Measurements from ENCODE around the gene CHDH.

GRCh38 chr3:53778153-53778552 is 68.1 kb downstream of the CHDH start:
- TF ChIP-seq EZH2 (IDR thresholded peaks at IDR 0.05), result no peak
- TF ChIP-seq FOXP2 (optimal IDR thresholded peaks at IDR 0.05; ENCODE audit: control extremely low read depth, extremely low read length, insufficient read depth), result no peak
